Activated T-cell treated with anti-CD3 and anti-CD28 coated beads for 24 hours (primary cell): ENCODE data around the gene PDE5A.
"Not testable (repeated sequence)": the region's sequence is repeated elsewhere in the genome, so short reads cannot be mapped to it uniquely, and the experiment has no call there.

Source experiments
- DNase-seq: peaks from one replicate; pipeline ENCODE4 v3.0.0-alpha.2; 2020; ENCODE audit warnings: low read depth

Gene PDE5A

DNA sequence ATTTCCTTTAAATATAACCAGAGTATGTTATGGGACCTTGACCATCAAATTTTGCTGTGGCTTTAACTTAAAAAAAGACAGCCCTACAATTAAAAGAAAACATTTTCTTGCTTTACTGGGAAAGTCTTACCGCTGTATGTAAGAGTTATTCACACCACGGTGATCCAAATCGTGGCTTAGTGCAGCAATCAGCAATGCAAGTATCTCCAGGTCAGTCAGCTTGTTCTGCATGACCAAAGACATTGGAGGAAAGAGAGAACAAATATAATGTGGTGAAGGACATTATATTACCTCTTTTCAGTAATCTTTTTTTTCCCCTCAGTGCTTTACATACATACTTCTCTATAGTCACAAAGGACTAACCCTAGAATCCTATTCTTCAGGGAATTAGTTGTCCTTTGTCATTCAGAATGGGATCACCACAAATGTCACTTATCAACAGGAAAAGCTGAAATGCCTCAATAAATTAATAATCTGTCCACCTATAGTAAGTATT is 109.6 kb downstream of the PDE5A start:
- DNase-seq = no peak

DNA sequence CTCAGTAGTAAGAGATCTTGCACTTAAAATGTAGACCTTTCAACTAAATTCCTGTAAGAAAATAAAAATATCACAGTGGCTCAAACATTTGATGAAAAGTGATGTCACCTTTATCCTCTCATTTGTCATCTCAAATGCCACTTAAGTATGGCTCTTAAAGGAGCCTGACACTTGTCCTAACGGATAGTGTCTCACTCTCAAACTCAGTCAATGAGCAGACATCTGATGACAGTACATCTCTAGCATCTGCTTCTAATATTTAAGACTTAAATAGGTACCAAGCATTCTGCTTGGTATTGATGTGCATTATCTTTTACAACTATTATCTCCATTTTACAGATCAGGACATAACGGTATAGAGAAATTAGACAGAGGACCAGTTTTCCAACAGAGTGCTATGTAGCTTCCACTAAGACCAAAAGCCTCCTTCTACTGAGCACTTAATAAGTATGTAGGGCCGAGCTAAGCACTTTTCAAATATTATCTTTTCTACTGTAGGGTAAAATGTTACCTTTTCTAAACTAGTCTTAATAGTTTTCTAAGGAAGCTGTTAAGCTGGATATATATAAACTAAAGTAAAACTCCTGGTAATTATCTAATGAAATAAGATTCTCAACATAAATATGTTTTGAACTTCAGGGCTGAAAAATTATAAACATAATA is 110.2 kb downstream of the PDE5A start:
- DNase-seq = no peak

DNA sequence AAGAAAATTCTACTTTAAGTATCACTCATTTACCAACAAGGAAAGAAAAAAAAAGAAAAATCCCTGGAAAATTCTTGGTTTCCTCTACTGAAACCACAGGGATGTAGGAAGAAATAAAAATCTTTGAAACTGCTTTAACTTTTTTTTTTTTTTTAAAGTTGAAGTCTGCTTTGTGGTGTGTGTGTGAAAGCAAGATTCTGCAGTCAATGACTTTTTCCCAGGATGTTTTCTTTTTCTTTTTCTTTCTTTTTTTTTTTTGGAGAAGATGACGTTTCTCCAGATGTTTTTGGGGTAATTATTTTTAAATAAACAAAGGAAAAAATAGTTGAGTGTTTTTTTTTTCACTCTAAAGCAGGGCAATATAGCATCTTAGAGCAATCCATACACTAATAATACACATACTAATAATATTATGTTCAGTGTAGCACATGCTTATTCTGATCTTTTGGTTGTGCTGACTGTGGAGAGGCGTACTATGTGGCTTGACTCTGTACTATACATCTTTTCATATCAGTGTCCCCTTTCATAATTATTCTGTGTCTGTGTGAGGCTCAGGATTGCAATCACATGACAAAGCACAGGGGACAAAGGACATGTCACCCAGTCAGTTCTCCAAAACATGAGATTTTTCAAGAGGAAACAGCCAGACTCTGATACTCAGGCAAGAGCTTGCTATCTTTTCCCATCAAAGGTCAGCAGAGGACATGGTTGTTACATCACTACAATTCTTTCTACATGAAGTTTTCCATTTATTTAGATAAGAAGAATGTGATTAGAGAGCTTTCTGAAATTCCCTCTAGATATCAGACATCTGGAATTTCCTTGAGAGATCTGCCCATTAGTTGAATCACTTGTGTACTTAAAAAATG is 111.0 kb downstream of the PDE5A start:
- DNase-seq = no peak

DNA sequence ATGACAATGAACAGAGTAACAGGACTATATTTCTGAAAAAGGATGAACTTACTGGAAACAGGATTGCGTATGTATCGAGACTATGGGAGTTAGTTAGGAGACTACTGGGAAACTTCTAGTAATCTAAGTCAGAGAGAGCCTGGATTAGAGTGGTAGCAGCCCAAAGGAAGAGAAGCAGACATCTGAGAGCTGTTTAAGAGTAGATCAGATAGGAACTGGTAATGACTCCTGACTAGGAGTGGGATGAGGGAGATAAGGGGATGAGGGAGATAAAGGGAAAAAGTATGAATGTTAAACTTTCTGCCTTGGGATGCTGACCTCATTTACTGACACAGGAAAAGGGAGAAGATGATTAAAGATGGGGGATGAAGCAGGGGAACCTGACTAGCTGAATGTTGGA is 116.2 kb downstream of the PDE5A start:
- no peak for DNase-seq

DNA sequence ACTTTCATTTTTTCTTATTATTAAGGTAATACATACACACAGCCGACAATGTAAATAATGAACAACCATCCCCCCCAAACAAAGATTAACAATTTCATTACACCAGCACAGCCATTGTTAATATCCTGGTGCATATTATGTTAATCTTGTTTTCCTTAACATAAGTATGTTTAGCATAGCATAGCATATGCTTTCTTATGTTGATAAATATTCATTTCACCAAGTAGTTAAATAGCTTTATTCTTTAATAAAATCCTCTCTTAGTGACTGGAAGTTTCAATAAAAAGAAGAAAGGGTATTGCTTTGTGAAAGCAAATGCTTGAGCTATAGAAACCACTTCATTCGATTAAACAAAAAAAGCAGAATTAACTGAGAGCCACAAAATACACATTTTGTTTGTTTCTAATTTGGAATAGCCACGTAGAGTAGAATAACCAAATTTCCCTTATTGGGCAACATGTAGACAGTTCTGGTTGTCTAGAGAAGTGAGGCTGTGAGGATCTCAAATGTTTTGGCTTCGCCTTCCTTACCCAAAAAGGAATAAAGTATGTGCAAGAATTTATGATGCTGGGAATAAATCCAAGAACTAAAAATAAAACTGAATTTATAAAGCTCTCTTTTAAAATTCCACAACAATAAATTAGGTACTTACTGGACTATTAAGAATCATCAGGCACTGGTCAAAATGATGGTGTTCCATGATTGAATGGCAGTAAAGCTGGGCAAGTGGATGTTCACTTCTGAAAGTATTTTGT is 118.0 kb downstream of the PDE5A start:
- DNase-seq = no peak

DNA sequence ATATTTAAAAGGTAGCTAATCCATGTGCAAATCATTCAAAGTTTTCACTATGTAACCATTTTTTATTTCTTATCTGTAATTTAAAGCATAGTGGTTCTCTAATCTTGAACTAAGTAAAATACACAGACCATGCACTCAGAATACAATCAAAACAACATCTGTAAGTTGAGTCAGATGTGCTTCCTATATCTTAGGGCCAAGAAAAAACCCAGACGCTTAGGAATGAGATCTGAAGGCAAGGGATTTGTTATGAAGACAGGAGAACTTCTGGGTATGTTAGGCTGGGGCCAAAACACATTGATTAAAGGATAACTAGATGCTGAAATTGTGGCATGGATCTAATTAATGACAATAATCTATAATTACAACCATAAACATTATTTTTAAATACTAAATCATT is 120.3 kb downstream of the PDE5A start:
- no peak for DNase-seq

DNA sequence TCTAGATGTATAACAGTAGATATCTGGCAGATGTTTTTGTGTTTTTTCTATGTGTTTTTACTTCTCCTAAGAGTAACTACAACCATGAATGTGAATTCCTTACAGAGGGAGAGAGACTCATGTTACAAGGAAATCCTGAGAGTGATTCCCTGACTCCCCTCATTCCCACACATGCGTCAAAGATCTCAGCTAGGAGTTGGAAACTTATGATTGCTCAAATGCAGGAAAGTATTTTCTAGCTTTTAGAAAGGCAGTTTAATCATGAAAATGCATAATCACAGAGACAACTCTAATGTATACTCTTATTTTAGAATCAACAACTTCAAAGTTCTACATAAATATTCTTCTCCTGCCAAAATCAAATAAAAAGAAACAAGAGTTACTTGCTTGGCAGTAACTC is 121.8 kb downstream of the PDE5A start:
- no peak for DNase-seq

DNA sequence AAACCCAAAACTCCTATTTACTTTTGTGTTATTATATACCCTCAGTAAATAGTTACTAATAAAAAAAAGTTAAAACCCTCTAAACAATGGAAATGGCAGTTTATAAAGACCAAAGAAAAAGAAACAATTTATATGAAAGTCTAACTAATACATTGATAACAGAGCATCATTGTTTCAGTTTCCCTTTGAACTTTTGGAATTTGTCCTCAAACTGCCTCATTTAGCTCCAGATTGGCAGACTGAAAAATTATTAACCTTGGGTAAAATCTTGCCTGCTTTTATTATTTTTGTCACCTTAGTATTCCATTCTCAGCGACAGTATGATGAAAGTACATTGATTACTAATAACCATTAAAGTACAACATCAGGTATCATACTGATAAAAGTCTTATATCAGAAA is 124.0 kb downstream of the PDE5A start:
- no peak for DNase-seq

DNA sequence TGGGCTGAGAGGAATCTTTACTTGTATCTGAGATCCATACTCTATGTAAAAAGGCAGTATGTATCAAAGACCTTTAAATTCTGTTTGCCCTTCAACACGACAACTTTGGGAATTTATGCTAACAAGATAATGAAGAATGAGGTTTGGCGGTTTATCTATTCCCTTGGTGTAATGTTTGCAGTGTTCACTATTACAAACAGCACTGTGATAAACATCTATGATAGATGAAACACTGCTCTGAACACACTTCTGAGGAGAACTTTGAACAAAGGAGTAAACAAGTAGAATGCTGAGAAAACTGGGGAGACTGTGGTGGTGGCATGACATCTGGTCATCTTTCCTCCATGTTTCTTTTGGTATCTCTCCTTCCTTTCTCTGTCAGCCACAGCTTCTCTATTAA is 126.9 kb downstream of the PDE5A start:
- no peak for DNase-seq

DNA sequence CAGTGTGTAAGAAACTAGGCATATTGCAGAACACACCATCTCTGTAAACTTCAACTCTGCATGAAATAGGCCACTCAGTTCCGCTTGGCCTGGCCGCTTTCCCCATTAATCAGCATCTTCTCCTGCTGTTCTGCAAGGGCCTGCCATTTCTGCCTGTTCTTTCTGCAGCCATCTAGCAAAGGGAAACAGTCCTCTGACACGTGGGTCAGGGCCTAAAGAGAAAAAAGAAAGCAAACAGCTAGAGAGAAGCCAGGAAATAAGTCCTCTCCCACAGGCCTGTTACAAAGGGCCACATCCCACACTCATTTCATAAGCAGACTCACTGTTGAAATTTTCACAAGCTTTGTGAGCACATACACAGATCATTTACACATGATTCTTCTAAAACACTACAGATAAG is 130.1 kb downstream of the PDE5A start:
- DNase-seq = no peak

DNA sequence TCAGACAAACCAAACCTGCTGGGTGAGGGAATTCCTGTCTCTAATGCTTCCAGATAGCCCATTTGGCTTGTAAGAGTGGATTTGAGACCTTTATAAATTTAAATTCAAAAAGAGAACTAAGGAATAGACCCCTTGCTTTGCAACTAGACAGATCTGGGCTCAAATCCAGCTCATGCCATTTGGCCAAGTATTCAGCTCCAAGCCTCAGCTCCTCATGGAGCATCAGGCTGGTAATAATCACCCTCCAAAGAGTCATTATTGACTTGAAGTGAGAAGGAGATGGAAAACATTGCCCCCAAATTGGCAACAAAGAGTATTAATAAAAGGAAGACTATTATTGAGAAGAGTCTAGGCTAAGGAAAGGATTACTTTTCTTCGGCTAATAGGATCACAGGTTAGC is 134.7 kb downstream of the PDE5A start:
- no peak for DNase-seq

DNA sequence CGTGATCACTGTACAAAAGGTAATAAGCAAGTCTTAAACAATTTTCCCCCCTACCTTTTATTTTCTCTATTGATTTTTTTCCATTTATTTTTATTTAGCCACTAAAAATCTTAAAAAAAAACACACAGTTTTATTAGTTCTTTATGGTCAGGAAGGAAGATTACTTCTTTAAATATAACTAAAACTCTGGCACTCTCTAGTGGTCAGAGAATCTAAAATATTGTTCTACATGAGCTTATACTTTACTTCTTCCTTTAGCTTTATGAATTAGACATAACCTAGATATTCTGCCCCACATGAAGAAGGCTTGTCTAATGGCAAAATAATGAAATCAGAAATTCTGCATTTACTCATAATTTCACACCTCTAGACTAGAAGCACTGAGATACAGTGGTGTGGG is 135.2 kb downstream of the PDE5A start:
- no peak for DNase-seq

DNA sequence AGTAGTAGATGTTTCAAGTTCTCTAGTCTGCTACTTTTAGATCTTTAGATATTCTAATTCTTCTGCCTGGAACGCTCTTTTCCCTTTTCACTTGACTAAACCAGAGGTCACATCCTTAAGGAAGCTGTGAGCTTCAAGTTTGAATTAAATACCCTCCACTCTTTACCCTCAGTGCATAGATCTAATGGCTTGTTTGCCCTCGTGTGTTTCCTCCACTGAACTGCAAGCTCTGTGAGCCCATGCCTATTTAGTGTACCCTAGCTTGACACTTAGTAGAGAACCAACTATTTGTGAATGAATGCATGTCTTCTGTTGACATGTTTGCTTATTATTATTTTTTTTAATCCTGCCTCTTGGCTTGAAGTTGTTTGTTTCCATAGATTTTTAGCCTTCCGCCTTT is 138.3 kb downstream of the PDE5A start:
- no peak for DNase-seq

DNA sequence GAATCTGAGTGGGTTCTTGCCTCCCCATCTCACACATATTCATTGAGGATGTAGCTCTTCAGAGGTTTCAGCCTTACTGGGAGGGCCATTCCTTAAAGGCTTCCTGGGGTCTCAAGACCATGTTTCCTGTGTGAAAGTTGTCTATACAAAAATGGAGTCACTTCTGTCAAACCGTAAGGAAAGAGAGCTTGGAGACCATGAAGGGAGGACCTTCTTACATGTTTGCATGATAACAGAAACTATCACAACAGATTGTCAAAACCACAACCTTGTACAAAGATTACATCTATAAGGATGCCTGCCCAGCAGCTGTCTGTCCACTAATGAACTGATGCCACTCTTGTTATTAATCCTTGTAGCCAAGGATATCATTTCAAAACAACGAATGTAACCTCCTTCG is 139.3 kb downstream of the PDE5A start:
- DNase-seq = no peak

DNA sequence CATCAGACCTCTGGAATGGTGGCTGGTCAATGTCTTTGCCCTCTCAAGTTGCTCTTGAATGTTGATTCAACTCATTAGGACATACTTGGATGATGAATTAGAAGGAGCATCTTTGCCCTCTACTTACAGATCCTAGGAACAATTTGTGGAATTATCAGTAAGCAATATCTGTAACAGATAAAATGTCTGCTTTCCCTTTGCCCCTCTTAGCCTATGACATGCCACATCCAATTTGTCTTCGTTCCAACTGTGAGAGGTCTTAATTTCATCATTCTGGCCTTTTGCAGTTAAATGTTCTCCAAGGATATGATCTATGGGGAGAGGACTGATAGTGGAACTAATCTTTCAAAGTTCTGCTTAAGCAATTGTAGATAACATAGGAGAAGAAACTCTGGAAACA is 148.3 kb downstream of the PDE5A start:
- no peak for DNase-seq

DNA sequence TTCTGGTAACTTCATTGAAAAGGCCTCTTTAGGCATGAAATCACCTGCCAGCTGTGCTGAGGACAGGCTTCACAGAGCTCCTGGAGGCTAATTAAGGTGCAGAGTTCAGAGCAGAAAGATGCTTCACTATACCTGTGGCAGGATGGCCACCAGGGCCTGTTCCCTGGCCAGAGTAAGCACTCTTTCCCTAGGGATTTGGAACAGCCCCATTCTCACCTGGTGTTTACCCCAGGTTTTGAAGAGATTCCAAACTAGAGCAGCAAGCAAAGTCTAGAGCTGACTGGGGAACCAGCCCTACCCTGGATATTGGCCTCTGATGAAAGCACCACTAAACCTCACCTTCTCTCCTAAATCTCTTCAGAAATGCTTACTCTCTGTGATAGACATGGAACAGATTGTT is 148.8 kb downstream of the PDE5A start:
- no peak for DNase-seq

DNA sequence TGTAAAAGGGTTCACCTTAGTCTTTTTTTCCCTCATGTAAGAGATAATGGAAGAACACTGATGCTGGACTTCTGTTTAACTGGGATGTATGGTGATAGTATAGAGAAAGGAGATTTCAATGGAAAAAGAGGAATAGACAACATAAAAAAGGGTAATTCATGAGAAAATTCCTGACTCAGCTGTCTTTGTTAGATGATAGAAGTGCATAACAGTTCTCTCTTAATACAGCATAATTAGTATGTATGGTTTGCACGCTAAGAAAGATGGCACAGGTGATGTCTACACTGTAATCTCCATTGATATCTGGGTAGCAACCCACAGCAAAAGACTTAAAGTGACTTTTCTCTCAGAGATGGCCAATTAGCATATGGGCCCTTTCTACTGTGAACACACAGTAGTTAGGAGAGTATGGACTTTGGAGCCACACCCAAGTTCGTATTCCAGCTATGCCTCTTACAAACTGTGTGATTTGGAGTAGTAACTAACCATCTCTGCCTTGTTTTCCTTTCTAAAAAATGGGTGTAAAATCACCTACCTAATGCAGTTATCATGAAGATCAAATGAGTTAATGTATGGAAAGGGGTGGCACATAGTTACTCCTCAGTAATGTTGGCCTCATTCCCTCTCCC is 149.3 kb downstream of the PDE5A start:
- no peak for DNase-seq

DNA sequence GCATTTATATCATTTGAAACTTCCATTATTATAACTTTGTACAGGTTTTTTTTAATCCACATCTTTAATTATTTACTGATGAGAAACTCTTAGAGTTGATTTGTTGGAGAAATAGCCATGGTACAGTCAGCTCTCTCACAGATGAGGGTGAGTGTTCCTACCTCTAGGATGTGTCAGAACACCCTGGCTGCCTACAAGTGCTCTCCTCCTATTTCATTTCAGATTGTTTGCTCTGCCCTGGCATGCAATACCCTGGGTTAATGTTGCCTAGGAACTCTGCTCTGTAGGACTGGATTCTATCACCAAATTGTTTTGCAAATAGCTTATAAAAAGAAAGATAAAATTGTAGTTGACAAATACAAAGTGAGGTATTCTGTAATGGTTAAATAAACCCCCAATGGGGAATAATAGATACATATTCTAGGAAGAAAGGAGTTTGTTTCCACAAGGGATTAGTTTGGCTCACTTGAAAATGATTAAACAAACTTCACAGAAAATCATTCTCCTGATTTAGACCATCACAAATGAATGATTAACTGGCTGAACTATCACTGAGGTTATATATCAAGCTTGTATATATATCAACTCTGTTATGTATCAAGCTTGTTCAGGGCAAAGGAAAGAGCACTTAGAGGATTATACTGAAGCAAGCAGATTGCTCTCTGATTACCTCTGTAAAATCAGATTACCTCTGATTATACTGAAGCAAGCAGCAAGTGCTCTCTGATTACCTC is 150.0 kb downstream of the PDE5A start:
- no peak for DNase-seq

DNA sequence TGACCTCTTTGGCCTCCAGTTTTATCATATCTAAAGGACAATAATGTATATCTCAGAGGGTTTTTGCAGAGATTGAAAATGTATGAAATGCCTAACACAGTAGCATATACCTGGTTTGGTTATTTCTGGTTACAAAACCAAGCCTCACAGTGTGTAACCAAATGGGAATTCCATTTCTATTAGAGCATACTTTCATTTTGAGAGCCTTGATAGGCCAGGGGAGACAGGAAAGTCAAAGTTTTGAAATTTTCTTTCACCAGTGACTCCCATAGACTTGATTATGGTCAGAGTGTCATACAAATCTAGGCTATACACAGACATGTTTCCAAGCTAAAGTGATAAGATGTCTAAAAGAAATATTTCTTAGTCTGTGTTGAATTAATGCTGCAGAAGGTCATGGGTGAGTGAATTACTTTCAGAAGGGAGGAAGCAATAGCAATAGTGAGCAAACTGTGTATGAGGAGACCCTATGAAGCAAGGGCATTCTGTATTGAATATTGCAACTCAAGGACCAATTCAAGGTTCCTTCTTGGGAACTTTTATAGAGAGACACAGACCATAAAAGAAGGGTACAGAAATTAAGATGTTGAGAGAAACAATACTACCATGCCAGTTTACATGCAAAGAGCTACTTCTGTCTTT is 151.1 kb downstream of the PDE5A start:
- no peak for DNase-seq

DNA sequence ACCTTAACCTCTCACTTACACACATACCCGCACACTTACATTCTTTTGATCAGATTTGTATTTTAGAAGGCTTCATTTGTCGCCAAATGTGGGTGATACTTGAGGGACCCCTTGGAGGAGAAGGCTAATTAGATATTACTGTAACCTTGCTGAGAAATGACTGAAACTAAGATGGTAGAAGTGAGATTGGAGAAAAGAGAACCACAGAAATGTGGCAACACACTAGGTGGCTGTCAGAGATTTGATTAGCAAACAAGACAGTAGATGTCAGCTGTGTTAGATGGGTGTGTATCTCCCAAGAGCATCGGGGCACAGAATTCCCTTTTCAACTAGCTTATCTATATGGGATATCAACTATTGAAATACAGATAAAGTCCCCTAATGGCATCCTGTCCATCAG is 157.3 kb downstream of the PDE5A start:
- no peak for DNase-seq

DNA sequence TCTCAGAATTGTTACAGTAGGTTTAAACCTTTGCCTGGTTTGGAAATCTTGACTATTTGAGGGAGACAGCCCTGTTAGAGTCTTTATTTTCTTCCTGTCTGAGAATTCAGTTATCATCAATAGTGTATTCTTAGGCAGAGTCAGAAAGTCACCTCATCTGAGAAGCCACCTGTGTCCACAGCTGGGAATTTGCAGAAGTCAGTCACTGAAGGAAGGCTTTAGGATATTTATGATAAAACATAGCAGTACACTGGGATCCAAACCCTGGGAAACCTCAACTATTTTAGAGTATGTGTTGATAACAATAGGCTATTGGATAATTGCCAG is 157.9 kb downstream of the PDE5A start:
- not testable (repeated sequence) for DNase-seq
